NB4 (cell line): ENCODE measurements around the gene PAPSS2.

Source experiments
- POLR2A ChIP-seq: IDR thresholded peaks from 2 replicates; pipeline ENCODE4 v1.6.1; 2011; ENCODE audit warnings: mild to moderate bottlenecking; ENCODE audit not compliant: insufficient read length; ENCODE audit errors: extremely low read depth
- TF ChIP-seq, protein P1 (sequence below): IDR thresholded peaks from one replicate; pipeline ENCODE4 v1.5.1; 2012; ENCODE audit warnings: low read depth, low read length
- TF ChIP-seq, protein P2 (sequence below): IDR thresholded peaks from 2 replicates; pipeline ENCODE4 v1.6.1; 2011; ENCODE audit warnings: low read depth, low read length

DNA sequence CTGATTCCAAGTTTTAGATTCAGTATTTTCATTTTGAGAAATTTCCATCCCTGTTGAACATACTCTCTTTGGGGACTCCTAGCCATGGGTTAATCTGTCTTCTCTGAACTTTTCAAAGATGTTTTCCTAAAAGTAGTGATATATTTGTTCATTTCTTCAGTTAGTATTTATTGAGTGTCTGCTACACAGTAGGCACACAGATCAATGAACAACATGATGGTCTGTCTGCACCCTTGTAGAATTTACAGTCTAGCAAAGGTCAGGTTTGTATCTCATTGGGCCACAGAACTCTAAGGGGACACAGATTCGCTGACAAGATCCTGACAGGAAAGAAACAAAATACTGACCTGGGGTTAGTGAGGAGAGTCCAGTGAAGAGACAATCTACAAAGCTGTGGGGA is 42.2 kb upstream of the PAPSS2 start:
- TF ChIP-seq, protein P1, sequence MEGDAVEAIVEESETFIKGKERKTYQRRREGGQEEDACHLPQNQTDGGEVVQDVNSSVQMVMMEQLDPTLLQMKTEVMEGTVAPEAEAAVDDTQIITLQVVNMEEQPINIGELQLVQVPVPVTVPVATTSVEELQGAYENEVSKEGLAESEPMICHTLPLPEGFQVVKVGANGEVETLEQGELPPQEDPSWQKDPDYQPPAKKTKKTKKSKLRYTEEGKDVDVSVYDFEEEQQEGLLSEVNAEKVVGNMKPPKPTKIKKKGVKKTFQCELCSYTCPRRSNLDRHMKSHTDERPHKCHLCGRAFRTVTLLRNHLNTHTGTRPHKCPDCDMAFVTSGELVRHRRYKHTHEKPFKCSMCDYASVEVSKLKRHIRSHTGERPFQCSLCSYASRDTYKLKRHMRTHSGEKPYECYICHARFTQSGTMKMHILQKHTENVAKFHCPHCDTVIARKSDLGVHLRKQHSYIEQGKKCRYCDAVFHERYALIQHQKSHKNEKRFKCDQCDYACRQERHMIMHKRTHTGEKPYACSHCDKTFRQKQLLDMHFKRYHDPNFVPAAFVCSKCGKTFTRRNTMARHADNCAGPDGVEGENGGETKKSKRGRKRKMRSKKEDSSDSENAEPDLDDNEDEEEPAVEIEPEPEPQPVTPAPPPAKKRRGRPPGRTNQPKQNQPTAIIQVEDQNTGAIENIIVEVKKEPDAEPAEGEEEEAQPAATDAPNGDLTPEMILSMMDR: no peak
- TF ChIP-seq, protein P2, sequence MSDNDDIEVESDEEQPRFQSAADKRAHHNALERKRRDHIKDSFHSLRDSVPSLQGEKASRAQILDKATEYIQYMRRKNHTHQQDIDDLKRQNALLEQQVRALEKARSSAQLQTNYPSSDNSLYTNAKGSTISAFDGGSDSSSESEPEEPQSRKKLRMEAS: no peak
- TF ChIP-seq POLR2A: no peak
